Stimulated activated effector memory CD8-positive, alpha-beta T cell treated with anti-CD3 and anti-CD28 coated beads, Interleukin-12 subunit alpha, Interleukin-12 subunit beta, amount 100 ng/mL, for 72 hours (primary cell): ENCODE data around the gene ELAPOR1.

ENCODE experiments used
- ATAC-seq: fragments of 150-1000 bp; cut with Tn5 transposase; 2 replicates; pipeline ENCODE4 v1.10.0; 2021
- DNase-seq, 2 donors: peaks; one replicate each; pipeline ENCODE4 v3.0.0; 2021 to 2022; ENCODE audit warnings: low spot score in 2 of 2
- H3K27ac Mint-ChIP-seq: one replicate; pipeline ENCODE4 v1.8.0; 2022; ENCODE audit warnings: mild to moderate bottlenecking, mixed read lengths
- H3K36me3 Mint-ChIP-seq: one replicate; pipeline ENCODE4 v1.8.0; 2022; ENCODE audit warnings: mild to moderate bottlenecking, mixed read lengths
- H3K4me1 Mint-ChIP-seq: one replicate; pipeline ENCODE4 v1.8.0; 2022; ENCODE audit warnings: mixed read lengths
- H3K4me3 Mint-ChIP-seq: one replicate; pipeline ENCODE4 v1.8.0; 2022; ENCODE audit warnings: mild to moderate bottlenecking, mixed read lengths
- H3K9me3 Mint-ChIP-seq: one replicate; pipeline ENCODE4 v1.8.0; 2022; ENCODE audit warnings: mixed read lengths

Gene ELAPOR1

GRCh38 chr1:109113590-109114341, at the start of gene ELAPOR1:
ELAPOR1 (plus strand) TSS chr1:109114115; CDS start chr1:109114184, 69 bp downstream.
- Mint-ChIP-seq H3K4me3 (peak within 1 kb of the TSS; percentile 87), H3K27ac (peak within 1 kb of the TSS; percentile 90), H3K36me3 (peaks cover 13% of the 10 kb centered on the region), H3K4me1 (peaks cover 32% of the 10 kb centered on the region), H3K9me3 (no peaks in the 10 kb centered on the region)
- ATAC-seq (peak; percentile 87), DNase-seq (peak; percentile 55 to 87)

- H3K27ac Mint-ChIP-seq, result no peak overlapping the region
- no peaks in the 10 kb centered on the region for H3K9me3 Mint-ChIP-seq
- ATAC-seq, result no peak
- H3K36me3 Mint-ChIP-seq, result peaks cover 75% of the 10 kb centered on the region
- H3K4me1 Mint-ChIP-seq, result no peaks in the 10 kb centered on the region
- no peak for DNase-seq
- no peak overlapping the region for H3K4me3 Mint-ChIP-seq
Measured at GRCh38 chr1:109065137-109065536, 48.8 kb upstream of the ELAPOR1 start.

- Mint-ChIP-seq H3K27ac (no peak overlapping the region), H3K9me3 (no peaks in the 10 kb centered on the region), H3K4me1 (no peaks in the 10 kb centered on the region), H3K4me3 (no peak overlapping the region), H3K36me3 (peaks cover 87% of the 10 kb centered on the region)
- DNase-seq, result no peak
- no peak for ATAC-seq
Measured at GRCh38 chr1:109067883-109068282, 46.0 kb upstream of the ELAPOR1 start.

GRCh38 chr1:109069294-109069693, 44.6 kb upstream of the ELAPOR1 start:
- H3K4me1 Mint-ChIP-seq, result peaks cover 3% of the 10 kb centered on the region
- no peaks in the 10 kb centered on the region for H3K9me3 Mint-ChIP-seq
- no peak for DNase-seq
- no peak overlapping the region for H3K4me3 Mint-ChIP-seq
- ATAC-seq, result no peak
- peaks cover 77% of the 10 kb centered on the region for H3K36me3 Mint-ChIP-seq
- no peak overlapping the region for H3K27ac Mint-ChIP-seq

GRCh38 chr1:109075531-109076490, 38.1 kb upstream of the ELAPOR1 start, which contains the start of gene TAF13:
TAF13 (minus strand) TSS chr1:109076003; CDS start chr1:109075947, 56 bp downstream.
- peak within 1 kb of the TSS; percentile 98 for H3K4me3 Mint-ChIP-seq
- DNase-seq (peak; percentile 77 to 93), ATAC-seq (peak; percentile 100)
- H3K36me3 Mint-ChIP-seq, result peaks cover 34% of the 10 kb centered on the region
- peaks cover 22% of the 10 kb centered on the region for H3K4me1 Mint-ChIP-seq
- H3K27ac Mint-ChIP-seq, result peak within 1 kb of the TSS; percentile 99
- no peaks in the 10 kb centered on the region for H3K9me3 Mint-ChIP-seq

- no peak for DNase-seq
Measured at GRCh38 chr1:109078317-109078716, 35.6 kb upstream of the ELAPOR1 start.

GRCh38 chr1:109079240-109079622, 34.7 kb upstream of the ELAPOR1 start:
- H3K9me3 Mint-ChIP-seq, result no peaks in the 10 kb centered on the region
- ATAC-seq, result no peak
- H3K36me3 Mint-ChIP-seq, result peaks cover 10% of the 10 kb centered on the region
- no peak overlapping the region for H3K27ac Mint-ChIP-seq
- H3K4me3 Mint-ChIP-seq, result no peak overlapping the region
- peaks cover 20% of the 10 kb centered on the region for H3K4me1 Mint-ChIP-seq
- no peak for DNase-seq

More at GRCh38 chr1:109078317-109078716, 35.6 kb upstream of the ELAPOR1 start:
- no peak for ATAC-seq
- H3K9me3 Mint-ChIP-seq, result no peaks in the 10 kb centered on the region
- peaks cover 22% of the 10 kb centered on the region for H3K4me1 Mint-ChIP-seq
- no peak overlapping the region for H3K4me3 Mint-ChIP-seq
- H3K36me3 Mint-ChIP-seq, result peaks cover 10% of the 10 kb centered on the region
- no peak overlapping the region for H3K27ac Mint-ChIP-seq

- no peak for ATAC-seq
- H3K4me3 Mint-ChIP-seq, result no peak overlapping the region
- DNase-seq, result no peak
- H3K4me1 Mint-ChIP-seq, result peaks cover 7% of the 10 kb centered on the region
- peaks cover 8% of the 10 kb centered on the region for H3K36me3 Mint-ChIP-seq
- H3K9me3 Mint-ChIP-seq, result no peaks in the 10 kb centered on the region
- H3K27ac Mint-ChIP-seq, result no peak overlapping the region
Measured at GRCh38 chr1:109080441-109081082, 33.4 kb upstream of the ELAPOR1 start.

GRCh38 chr1:109083501-109083900, 30.4 kb upstream of the ELAPOR1 start:
- Mint-ChIP-seq H3K4me3 (no peak overlapping the region), H3K4me1 (no peaks in the 10 kb centered on the region)
- no peak for ATAC-seq

GRCh38 chr1:109083923-109084322, 30.0 kb upstream of the ELAPOR1 start:
- Mint-ChIP-seq H3K36me3 (no peaks in the 10 kb centered on the region), H3K4me1 (no peaks in the 10 kb centered on the region), H3K27ac (no peak overlapping the region), H3K4me3 (no peak overlapping the region), H3K9me3 (no peaks in the 10 kb centered on the region)
- ATAC-seq, result no peak
- no peak for DNase-seq

More at GRCh38 chr1:109083501-109083900, 30.4 kb upstream of the ELAPOR1 start:
- Mint-ChIP-seq H3K9me3 (no peaks in the 10 kb centered on the region), H3K36me3 (no peaks in the 10 kb centered on the region), H3K27ac (no peak overlapping the region)
- no peak for DNase-seq

GRCh38 chr1:109084563-109085517, 29.1 kb upstream of the ELAPOR1 start:
- Mint-ChIP-seq H3K4me3 (no peak overlapping the region), H3K36me3 (no peaks in the 10 kb centered on the region), H3K4me1 (no peaks in the 10 kb centered on the region), H3K9me3 (no peaks in the 10 kb centered on the region), H3K27ac (peak overlapping the region; percentile 66)
- DNase-seq, result no peak
- ATAC-seq, result peak; percentile 16

- Mint-ChIP-seq H3K4me3 (peak overlapping the region; percentile 95), H3K36me3 (peaks cover 37% of the 10 kb centered on the region), H3K9me3 (no peaks in the 10 kb centered on the region), H3K27ac (peak overlapping the region; percentile 94), H3K4me1 (peaks cover 12% of the 10 kb centered on the region)
- DNase-seq, result no peak
- ATAC-seq, result no peak
Measured at GRCh38 chr1:109089242-109090015, 24.5 kb upstream of the ELAPOR1 start.

GRCh38 chr1:109090196-109091077, 23.5 kb upstream of the ELAPOR1 start, which contains the start of gene TMEM167B:
TMEM167B (plus strand) TSS chr1:109090764; CDS start chr1:109090873, 109 bp downstream.
- Mint-ChIP-seq H3K4me3 (peak within 1 kb of the TSS; percentile 95), H3K9me3 (no peaks in the 10 kb centered on the region), H3K36me3 (peaks cover 47% of the 10 kb centered on the region), H3K27ac (peak within 1 kb of the TSS; percentile 94), H3K4me1 (peaks cover 12% of the 10 kb centered on the region)
- peak; percentile 73 to 94 for DNase-seq
- peak; percentile 97 for ATAC-seq
